Gastroesophageal sphincter (tissue), 3 donors: ENCODE results near the gene DGKG.

Experiments used
- POLR2A ChIP-seq, 2 donors: fragments of 450-650 bp; IDR thresholded peaks; one replicate each; pipeline ENCODE4 v1.6.1; 2017; ENCODE audit warnings: antibody characterized with exemption in 2 of 2, mild to moderate bottlenecking in 2 of 2, moderate library complexity in 1 of 2
- TF ChIP-seq, protein P1 (sequence below), 4 experiments: fragments of 200-600 bp in 2 of 4; fragments of 450-650 bp in 2 of 4; sonication (generic) in 1 of 4; IDR thresholded peaks; one replicate each; pipeline ENCODE4 v1.5.1; 2017 to 2019; ENCODE audit warnings: antibody characterized with exemption in 4 of 4, mild to moderate bottlenecking in 2 of 4, moderate library complexity in 2 of 4

DNA sequence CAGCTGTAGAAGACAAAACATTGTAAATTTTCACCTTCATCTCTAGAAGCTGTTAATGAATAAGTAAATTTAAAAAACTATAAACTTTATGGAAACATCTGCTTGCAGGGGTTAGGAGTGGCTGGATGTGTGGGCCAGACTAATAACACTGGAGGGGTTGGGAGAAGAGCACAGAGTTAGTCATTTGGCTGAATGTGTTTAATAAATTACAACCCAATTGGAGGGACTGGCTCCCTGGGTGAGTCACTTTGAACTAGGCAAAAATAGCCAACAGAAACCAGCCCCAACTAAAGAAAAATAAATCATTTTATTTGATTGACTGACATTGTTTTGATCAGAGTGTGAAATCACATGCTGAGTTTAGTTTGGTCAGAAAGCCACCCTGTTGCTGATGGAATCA is 21.8 kb downstream of the DGKG start:
- TF ChIP-seq, protein P1, sequence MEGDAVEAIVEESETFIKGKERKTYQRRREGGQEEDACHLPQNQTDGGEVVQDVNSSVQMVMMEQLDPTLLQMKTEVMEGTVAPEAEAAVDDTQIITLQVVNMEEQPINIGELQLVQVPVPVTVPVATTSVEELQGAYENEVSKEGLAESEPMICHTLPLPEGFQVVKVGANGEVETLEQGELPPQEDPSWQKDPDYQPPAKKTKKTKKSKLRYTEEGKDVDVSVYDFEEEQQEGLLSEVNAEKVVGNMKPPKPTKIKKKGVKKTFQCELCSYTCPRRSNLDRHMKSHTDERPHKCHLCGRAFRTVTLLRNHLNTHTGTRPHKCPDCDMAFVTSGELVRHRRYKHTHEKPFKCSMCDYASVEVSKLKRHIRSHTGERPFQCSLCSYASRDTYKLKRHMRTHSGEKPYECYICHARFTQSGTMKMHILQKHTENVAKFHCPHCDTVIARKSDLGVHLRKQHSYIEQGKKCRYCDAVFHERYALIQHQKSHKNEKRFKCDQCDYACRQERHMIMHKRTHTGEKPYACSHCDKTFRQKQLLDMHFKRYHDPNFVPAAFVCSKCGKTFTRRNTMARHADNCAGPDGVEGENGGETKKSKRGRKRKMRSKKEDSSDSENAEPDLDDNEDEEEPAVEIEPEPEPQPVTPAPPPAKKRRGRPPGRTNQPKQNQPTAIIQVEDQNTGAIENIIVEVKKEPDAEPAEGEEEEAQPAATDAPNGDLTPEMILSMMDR (IDR thresholded peaks at IDR 0.05), result no peak
- TF ChIP-seq POLR2A (IDR thresholded peaks at IDR 0.05), result no peak
